ENCODE data around the gene CTNNB1. TPM values are rescaled to one million over a fixed set of nuclear protein-coding genes. Genes with fewer than 3 reads are reported as not detected.

CTNNB1 gene
- total and polyA plus RNA-seq, 2 of the 13 experiments (the other 11 are each of a cell fraction or from before 2014, with no cell fraction given) = 398 to 489 TPM

- H3K27ac ChIP-seq (ENCODE audit: extremely low read length, insufficient read depth, low read length) = no peak overlapping the region
- DNase-seq (ENCODE audit: low spot score) = no peak
- ChIA-PET CTCF (ENCODE audit: low intra/inter-chr PET ratio, low total read pairs) (no interaction called here), POLR2A (no interaction called here)
- no peak overlapping the region for H3K9ac ChIP-seq (ENCODE audit: insufficient read depth, low read depth, low read length)
- intact Hi-C loops (cut with micrococcal nuclease; ENCODE audit: unreplicated experiment) = no loop called here
- TF ChIP-seq ZNF275 (CRISPR knock-in tag; IDR thresholded peaks at IDR 0.05; ENCODE audit: borderline replicate concordance) (no peak), GFI1 (CRISPR knock-in tag; IDR thresholded peaks at IDR 0.05; ENCODE audit: borderline replicate concordance) (no peak), ZNF672 (CRISPR knock-in tag; IDR thresholded peaks at IDR 0.05) (no peak), ZNF605 (CRISPR knock-in tag; IDR thresholded peaks at IDR 0.05) (no peak), HBP1 (CRISPR knock-in tag; IDR thresholded peaks at IDR 0.05; ENCODE audit: low read depth) (no peak), ZBTB20 (CRISPR knock-in tag; IDR thresholded peaks at IDR 0.05; ENCODE audit: borderline replicate concordance, low read depth) (no peak), TBX3 (IDR thresholded peaks at IDR 0.05; ENCODE audit: borderline replicate concordance) (no peak), TSC22D2 (CRISPR knock-in tag; IDR thresholded peaks at IDR 0.05; ENCODE audit: borderline replicate concordance) (no peak), HNF4G (IDR thresholded peaks at IDR 0.05; ENCODE audit: borderline replicate concordance, low read depth, low read length) (no peak), HNF4G (CRISPR knock-in tag; IDR thresholded peaks at IDR 0.05; ENCODE audit: borderline replicate concordance, low read depth) (no peak), ZBTB37 (CRISPR knock-in tag; IDR thresholded peaks at IDR 0.05) (no peak), ATF5 (CRISPR knock-in tag; IDR thresholded peaks at IDR 0.05; ENCODE audit: low read depth) (no peak), GZF1 (CRISPR knock-in tag; IDR thresholded peaks at IDR 0.05) (no peak), SP4 (CRISPR knock-in tag; IDR thresholded peaks at IDR 0.05) (no peak), NR2F1 (CRISPR knock-in tag; IDR thresholded peaks at IDR 0.05) (no peak), ZNF512B (CRISPR knock-in tag; IDR thresholded peaks at IDR 0.05; ENCODE audit: borderline replicate concordance) (no peak), ZFX (CRISPR knock-in tag; IDR thresholded peaks at IDR 0.05; ENCODE audit: low read depth) (no peak), ZIK1 (CRISPR knock-in tag; IDR thresholded peaks at IDR 0.05; ENCODE audit: borderline replicate concordance, low read depth) (no peak)
- no peak overlapping the region for H3K4me3 ChIP-seq (replicated peaks in 1 of 3; ENCODE audit: insufficient read depth in 1 of 3, low read depth in 2 of 3, low read length in 3 of 3)
- no peaks in the 10 kb centered on the region for H3K79me2 ChIP-seq (ENCODE audit: insufficient read depth, low read length)
- H3K4me2 ChIP-seq (ENCODE audit: low read depth, low read length) = no peak overlapping the region
- peaks cover 16% of the 10 kb centered on the region for H3K4me1 ChIP-seq (ENCODE audit: insufficient read depth, low read length)
- no peak for FAIRE-seq
- no peaks in the 10 kb centered on the region for H4K20me1 ChIP-seq (ENCODE audit: insufficient read depth, low read length)
- peaks cover 0 to 8% of the 10 kb centered on the region in 2 experiments; a peak in 1 of 5 replicates for H3K27me3 ChIP-seq (ENCODE audit: control insufficient read depth in 1 of 2, insufficient read depth in 2 of 2, low read length in 2 of 2)
- in situ Hi-C loops (cut with HindIII; ENCODE audit: extremely low pct_ligation_motif_present, low pct_unique_long_range_greater_than_20kb) = no loop called here
- BruUV-seq (replicated peaks) = no TSS peak
- WGBS (ENCODE audit: low lambda C conversion rate) = 28% methylated on average over 3 of the region's 3 CpGs
- H2AFZ ChIP-seq (ENCODE audit: low read length) = no peak overlapping the region
- H3K9me3 ChIP-seq (ENCODE audit: low read length) = no peaks in the 10 kb centered on the region
- ATAC-seq = no peak
- no peaks in the 10 kb centered on the region for H3K36me3 ChIP-seq (replicated peaks in 1 of 2; ENCODE audit: control insufficient read depth in 1 of 2, insufficient read depth in 2 of 2, low read length in 2 of 2)
Observed at GRCh38 chr3:41188306-41188705, 11.0 kb upstream of the CTNNB1 start.

Data from HepG2 (cell line).